HG03135 (cell line): ENCODE results near the gene CAT.

Source experiments
- ATAC-seq: cut with Tn5 transposase; IDR thresholded peaks from one replicate; pipeline ENCODE4 v1.9.1; 2021; ENCODE audit warnings: mild to moderate bottlenecking, moderate library complexity; ENCODE audit not compliant: unreplicated experiment

The CAT gene

GRCh38 chr11:34521265-34521664, 82.5 kb downstream of the CAT start:
- ATAC-seq = no peak
